ENCODE measurements around the gene SLC30A7.

The SLC30A7 gene

DNA sequence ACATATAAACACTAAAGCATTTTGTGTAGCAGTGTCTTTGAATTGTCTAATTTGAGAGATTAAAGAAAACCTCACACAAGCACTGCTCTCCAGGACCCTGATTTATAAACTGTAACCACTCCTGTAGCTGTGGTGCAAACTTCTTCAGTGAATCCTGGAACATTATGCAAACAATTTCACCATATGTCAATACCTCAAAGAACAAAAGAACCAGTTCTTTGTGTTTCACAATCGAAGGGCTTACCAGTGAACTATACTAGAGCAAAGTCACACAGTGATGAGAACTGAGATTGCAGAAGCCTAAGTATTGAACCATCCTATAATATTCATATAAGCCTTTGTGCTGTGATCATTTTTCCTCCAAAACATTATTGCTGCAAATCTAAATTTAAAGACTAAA is 108.2 kb downstream of the SLC30A7 start:
- DNase-seq (ENCODE audit: low spot score) = no peak
- in situ Hi-C loops (cut with MboI; ENCODE audit: low sequenced_read_pairs, unreplicated experiment) = no loop called here
- TF ChIP-seq, protein P1, sequence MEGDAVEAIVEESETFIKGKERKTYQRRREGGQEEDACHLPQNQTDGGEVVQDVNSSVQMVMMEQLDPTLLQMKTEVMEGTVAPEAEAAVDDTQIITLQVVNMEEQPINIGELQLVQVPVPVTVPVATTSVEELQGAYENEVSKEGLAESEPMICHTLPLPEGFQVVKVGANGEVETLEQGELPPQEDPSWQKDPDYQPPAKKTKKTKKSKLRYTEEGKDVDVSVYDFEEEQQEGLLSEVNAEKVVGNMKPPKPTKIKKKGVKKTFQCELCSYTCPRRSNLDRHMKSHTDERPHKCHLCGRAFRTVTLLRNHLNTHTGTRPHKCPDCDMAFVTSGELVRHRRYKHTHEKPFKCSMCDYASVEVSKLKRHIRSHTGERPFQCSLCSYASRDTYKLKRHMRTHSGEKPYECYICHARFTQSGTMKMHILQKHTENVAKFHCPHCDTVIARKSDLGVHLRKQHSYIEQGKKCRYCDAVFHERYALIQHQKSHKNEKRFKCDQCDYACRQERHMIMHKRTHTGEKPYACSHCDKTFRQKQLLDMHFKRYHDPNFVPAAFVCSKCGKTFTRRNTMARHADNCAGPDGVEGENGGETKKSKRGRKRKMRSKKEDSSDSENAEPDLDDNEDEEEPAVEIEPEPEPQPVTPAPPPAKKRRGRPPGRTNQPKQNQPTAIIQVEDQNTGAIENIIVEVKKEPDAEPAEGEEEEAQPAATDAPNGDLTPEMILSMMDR (IDR thresholded peaks at IDR 0.05; ENCODE audit: borderline replicate concordance, control extremely low read depth, extremely low read depth, insufficient read depth, missing control alignments) = no peak

DNA sequence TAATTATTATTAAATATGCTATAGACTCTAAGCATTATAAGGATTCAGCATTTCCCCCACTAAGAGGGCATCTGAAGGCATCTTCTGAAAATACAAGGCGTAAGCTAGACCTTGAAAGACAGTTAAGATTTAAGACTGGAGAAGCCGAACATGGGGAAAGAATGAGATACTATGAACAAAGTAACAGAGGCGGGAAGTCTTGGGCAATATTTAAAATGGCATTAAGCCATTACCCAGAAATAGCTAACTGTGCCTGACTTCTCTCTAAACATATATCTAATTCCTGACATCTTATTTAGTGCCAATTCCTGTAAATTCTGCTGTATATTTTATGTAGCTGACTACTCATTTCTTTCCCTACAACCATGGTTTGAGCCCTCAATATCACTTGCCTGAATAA is 108.8 kb downstream of the SLC30A7 start:
- DNase-seq (ENCODE audit: low spot score) = no peak
- in situ Hi-C loops (cut with MboI; ENCODE audit: low sequenced_read_pairs, unreplicated experiment) = no loop called here
- TF ChIP-seq, protein P1 (IDR thresholded peaks at IDR 0.05; ENCODE audit: borderline replicate concordance, control extremely low read depth, extremely low read depth, insufficient read depth, missing control alignments) = no peak

DNA sequence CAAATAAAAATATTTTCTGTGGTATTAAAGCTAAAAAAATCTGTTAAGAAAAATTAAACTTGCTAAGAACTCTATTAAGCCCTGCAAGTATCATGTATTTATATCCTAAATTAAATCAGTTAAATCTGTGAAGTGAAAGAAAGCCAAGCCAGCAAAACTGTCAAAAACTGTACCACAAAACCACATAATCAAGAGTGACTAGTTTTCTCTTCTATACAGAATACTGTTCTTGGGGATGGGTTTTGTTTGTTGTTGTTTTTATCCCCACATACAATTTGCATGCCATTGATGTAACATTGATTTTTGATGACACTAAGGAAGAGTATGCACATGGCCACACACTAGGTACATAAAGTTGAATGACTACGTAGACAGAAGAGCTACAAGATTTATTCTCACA is 109.3 kb downstream of the SLC30A7 start:
- no peak for DNase-seq (ENCODE audit: low spot score)
- in situ Hi-C loops (cut with MboI; ENCODE audit: low sequenced_read_pairs, unreplicated experiment) = no loop called here
- TF ChIP-seq, protein P1 (IDR thresholded peaks at IDR 0.05; ENCODE audit: borderline replicate concordance, control extremely low read depth, extremely low read depth, insufficient read depth, missing control alignments) = no peak

GRCh38 chr1:101005871-101006270 is 110.0 kb downstream of the SLC30A7 start:
- no peak for DNase-seq (ENCODE audit: low spot score)
- TF ChIP-seq, protein P1 (IDR thresholded peaks at IDR 0.05; ENCODE audit: borderline replicate concordance, control extremely low read depth, extremely low read depth, insufficient read depth, missing control alignments) = no peak
- in situ Hi-C loops (cut with MboI; ENCODE audit: low sequenced_read_pairs, unreplicated experiment) = no loop called here

GRCh38 chr1:101006553-101006952 is 110.7 kb downstream of the SLC30A7 start:
- no peak for DNase-seq (ENCODE audit: low spot score)
- TF ChIP-seq, protein P1 (IDR thresholded peaks at IDR 0.05; ENCODE audit: borderline replicate concordance, control extremely low read depth, extremely low read depth, insufficient read depth, missing control alignments) = no peak
- in situ Hi-C loops (cut with MboI; ENCODE audit: low sequenced_read_pairs, unreplicated experiment) = no loop called here

DNA sequence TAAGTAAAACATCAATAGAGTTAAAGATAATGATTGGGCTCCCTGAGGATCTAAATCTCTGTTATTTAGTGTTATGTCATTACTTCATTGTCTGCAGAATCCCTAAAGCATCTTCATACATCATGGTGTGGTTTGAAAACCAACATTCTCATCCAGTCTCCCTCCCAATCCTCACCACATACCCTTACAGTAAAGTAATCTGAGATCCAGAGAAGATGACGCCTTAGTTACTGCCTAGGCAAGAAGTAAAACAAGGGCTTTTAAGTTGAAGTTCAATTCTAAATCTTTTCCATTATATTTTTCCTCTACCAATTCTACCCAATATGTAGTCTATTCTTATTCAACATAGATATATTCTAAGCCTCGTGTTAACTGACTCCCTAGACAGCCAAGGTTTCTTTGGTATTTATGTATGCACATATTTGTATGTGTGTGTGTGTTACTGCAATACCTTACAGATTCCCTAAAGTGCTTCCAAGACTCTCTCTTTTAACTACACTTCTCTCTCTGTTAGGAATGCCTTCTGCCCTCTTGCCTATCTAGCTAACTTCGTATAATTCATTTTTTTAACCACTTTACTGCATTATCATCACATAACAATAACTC is 112.4 kb downstream of the SLC30A7 start:
- TF ChIP-seq, protein P1 (IDR thresholded peaks at IDR 0.05; ENCODE audit: borderline replicate concordance, control extremely low read depth, extremely low read depth, insufficient read depth, missing control alignments) = no peak
- in situ Hi-C loops (cut with MboI; ENCODE audit: low sequenced_read_pairs, unreplicated experiment) = no loop called here
- no peak for DNase-seq (ENCODE audit: low spot score)
